GM18508 (cell line): ENCODE measurements around the gene MRPS6.

Experiments used
- ATAC-seq: cut with Tn5 transposase; IDR thresholded peaks from one replicate; pipeline ENCODE4 v1.9.1; 2021; ENCODE audit warnings: moderate number of reproducible peaks; ENCODE audit not compliant: insufficient read depth, unreplicated experiment

The MRPS6 gene

DNA sequence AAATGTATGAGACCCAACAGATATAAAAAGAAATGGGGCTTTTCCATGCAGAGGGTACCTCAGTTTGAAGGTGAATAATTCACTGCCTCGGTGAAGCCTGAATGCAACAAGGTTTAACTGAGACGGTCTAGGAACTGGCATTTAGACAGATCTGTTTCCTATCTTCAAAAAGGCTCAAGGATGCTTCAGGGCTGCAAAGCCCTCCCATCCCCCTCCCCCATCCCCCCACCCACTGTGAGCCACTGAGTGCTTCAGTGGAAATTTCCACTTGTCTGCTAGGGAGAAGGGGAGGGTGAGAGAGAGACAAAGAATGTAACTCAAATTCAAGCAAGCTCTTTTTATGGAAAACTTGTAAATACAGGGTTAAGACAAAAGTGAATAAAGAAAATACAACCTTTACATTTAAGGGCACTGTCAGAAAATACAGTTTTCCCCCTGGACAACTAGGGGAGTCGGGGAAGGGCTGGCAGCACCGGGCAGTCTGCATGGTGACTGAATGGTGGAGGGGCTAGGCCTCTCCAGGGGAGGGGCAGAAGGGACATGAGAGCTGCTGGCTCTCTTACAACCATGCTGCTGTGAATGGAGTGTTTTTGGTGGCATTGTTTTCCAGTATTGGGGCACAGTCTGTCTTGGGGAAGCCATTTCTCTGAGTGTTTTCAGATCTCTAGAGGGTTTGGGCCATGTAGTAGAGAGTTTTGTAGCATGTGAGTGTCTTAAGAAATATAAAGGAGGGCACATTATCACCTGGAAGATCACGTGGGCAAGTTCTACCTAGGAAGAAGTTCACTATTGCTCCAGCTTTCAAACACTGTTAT lies 56.7 kb downstream of the MRPS6 start:
- ATAC-seq, result no peak

DNA sequence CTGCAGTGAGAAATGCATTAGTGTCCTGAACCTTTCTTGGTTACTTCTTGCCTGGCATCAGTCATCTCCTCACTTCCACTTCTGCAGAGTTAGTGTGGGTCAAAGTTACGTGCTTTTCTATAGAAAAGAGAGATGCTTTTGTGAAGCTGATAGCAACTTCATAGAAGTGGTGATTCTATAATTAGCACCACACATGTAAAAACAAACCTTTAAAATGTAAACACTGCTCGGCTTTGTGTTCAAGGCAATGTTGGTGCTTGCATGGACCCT lies 57.3 kb downstream of the MRPS6 start:
- ATAC-seq, result no peak

DNA sequence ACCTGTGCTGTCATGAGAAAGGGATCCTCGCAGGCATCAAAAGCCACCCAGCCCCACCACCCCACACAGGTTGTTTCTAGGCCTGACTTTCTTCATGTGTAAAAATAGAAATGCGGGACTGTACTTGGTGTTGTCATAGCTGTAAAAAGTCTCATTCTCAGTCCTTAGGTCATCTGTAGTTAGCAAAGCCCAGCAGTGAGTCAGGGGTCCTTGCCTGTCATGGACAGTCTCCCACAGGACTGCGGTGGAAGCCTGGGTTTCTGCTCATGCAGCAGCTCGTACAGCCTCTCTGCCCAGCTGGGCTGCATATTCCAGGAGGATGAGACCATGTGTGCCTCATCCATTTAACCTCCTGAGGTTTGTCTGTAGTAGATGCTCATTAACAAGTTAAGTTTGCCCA lies 58.2 kb downstream of the MRPS6 start:
- ATAC-seq, result no peak

DNA sequence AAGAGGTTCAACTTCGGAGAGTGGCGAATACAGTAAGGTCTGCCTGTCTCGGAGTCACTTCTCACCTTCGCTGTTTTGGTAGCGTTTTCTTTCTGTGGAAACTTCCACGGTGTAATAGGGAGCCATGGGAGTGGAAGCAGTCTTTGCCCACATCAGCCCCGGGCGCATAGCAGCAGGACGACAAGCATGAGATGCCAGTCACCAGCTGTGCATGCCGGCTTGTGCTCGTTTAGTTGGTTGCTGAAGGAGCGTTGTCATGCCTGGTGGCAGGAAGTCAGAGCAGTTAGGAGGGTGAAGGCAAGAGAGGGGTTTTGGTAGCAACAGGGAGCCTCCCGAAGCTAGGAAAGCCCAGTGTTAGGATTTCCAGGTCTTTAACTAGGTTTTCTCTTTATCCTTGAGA lies 58.8 kb downstream of the MRPS6 start:
- no peak for ATAC-seq

DNA sequence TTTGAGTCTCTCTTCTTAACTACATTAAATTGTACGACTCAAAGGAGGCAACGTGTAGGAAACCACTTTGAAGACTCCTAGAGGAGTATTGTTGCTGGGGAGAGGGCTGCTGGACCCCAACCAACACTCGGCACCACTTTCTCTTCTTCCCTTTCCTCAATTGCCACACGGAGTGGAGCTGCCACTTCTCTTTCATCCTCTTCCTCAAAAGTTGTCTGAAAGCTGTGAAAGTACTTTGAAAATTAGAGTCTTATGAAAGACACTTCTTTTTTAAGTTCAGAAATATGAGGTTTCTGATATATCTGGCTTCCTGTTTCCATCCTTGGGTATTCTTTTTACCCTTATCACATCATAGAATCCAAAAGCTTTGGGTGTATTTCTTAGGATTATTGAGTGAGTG lies 59.5 kb downstream of the MRPS6 start:
- no peak for ATAC-seq

DNA sequence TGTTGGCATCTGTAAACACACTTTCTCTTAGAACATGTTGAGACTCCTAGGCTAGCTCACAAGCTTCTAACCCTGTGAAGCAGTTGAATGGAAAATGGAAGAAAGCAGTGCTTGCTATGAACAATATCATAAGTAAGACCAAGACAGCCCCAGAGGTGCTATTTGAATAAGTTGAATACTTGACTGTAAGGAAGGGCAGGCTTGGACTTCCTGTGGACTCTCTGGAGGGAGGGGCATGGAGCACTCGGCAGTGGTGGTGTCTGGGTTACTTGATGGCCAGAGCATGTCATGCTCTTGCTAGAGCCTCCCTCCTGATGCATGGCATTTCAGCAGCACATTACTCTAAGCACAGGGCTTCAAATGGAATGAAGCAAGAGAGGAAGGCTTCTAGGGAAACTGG lies 60.0 kb downstream of the MRPS6 start:
- no peak for ATAC-seq

DNA sequence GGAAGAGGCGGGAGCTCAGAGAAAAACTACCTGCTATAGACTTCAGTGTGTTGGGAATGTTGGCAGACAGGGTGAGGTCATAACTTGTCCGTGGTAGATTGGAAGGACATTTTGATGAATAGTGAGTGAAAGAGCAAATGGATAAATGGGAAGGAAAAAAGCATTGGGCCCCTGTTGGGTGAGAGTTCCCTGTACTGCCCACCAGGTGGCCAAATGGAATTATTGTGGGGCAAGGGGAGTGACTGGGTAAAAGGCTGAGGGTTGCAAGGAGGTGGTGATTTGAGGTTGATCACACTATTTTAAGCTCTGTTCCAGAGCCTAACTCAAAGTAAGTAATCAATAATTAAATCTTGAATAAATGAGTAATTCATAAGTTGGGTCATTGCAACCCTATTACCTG lies 60.4 kb downstream of the MRPS6 start:
- no peak for ATAC-seq

DNA sequence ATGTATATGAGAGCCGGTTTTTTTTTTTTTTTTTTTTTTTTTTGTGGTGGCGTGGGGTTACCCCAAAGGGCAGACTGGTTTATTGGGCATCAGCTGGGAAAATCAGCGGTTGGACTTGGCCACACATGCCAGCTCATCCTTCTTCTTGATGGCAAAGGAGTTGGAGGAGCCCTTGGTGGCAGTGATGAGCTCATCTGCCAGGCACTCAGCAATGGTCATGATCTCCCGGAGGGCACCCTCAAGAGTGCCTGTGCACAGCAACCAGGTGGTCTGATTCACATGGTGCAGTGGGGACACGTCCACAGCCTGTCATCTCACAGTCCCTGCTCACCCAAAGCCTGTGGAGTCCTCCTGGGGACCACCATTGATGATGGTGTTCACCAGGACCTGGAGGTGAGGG lies 62.0 kb downstream of the MRPS6 start:
- ATAC-seq, result no peak

DNA sequence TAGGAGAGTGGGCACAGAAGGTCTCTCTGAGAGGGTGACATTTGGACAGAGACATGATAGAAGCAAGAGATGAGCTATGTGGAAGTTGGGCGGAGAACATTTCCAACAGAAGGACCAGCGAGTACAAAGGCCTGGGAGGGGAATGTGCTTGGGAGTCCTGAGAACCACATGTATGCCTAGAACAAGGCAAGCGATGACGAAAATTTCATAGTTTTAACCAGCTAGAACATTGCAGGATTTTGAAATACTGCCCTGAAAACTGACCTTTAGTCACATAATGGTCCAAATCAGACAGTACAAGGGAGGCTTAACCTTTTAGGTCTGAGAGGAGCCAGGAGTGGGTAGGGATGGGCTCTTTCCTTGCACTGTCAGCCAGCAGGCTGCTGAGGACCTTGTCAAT lies 68.0 kb downstream of the MRPS6 start:
- no peak for ATAC-seq

DNA sequence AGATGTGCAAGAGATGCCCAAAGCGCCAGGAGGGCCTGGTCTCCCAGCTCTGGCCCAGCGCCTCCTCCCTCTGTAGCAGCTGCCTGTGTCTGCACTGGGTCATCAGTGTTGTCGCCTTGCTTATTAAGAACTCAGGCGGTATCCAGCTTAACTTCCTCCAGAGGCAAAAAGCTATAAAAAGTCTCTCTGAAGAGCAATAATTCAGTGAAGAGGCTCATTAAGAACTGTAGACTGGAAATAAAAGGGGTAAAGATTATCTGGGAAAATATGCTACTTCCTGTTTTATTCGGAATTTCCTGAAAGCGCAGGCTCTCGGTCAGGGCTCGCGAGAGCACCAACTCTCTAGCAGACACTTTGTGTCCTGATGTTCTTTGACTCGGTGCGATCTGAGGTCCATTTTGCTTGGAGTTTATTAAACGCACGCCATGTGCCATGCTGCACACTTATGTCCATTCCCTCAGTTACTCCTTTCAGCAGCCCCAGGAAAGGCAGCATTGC lies 70.4 kb downstream of the MRPS6 start:
- no peak for ATAC-seq

DNA sequence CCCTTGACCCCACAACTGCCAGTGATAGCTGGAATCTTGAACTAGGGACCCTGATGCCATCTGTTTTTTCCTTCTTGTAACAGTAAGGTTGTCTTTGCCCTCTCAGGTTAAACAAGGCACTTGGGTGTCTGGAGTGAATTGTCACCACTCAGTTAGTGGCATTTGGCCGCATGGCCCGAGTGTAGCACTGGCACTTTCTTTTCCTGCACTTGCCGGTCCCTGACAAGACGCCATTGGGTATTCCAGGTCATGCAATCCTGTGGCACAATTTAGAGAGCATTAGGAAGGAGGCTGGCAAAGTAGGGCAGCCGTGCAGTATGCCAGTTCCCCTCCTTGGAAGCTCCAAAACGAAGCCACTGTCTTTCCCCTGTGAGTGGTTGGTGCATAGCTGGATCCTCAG lies 70.8 kb downstream of the MRPS6 start:
- no peak for ATAC-seq

DNA sequence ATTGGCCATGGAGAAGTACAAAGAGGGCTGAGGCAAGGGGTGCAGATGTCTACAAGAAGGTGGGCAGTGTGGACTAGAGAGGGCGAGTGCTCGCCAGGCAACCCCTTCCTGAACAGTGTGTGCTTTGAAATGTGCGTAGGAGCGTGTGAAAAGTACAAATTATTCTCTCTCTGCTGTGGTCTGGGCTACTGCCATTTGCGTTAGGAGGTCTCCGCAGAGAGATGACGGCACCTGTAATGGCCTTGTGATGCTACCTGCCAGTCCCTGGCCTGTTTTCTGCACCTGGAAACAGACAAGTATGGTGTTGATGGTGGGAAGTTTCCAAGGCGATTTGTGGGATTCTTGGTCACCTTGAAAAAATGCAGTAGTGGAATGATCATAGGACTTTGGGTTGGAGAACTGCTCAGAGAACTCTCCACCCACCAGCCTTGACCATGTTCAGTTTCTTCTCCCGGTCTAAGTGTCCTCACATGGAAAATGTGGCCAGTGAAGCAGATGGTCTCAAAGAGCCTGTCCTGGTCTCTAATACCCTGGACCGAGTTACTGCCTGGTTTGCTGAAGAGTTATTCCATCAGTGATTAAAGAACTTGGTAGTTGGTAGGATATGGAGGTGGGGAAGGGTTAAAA lies 74.5 kb downstream of the MRPS6 start:
- no peak for ATAC-seq

DNA sequence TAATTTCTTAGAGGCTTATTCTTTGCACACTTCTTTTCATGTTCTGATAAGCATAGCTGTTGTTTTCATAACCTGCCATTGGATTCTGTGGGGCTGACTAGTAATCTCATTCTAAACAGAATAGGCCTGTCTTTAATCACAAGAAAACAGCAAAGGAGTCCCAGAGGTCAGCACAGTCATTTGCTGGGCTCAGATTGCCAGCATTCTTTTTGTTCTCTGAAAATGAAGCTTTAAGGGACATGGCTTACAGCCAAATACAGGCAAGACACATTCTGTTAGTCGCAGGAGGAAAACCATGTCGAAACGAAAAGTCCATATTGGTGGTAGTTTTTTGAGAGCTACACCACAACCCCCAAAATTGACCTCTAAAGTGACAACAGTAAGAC lies 75.0 kb downstream of the MRPS6 start:
- no peak for ATAC-seq

DNA sequence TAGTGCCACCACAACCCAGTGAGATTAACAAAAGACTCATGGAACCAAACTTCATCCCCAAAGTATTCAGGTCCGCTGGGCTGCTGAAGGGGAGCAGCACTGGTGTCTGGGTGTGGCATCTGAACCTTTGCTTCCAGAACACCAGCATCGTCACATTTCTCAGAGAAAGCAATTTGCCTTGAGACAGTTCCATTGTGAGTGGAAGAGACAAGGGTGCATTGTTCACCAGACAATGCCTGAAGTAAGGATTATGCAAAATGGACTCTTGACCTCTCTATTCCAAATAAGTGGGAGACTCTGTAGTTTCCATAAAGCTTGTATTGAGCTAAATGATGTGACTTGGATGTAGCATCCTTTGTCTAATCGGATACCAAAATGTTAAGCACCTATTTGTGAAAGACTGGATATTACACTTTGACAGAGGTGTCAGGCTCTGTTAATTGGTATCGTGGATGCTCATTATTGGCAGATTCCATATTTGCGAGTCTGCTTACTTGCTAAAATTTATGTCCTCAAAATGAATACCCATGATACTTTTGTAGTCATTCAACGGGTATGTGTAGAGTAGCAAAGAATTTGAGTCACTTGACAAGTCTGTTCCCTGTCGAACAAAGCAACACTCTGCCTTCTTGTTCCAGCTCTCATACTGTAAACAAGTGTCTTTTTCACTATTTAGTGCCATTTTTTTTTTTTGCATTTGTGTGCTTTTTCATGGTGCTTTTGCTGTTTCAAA lies 75.6 kb downstream of the MRPS6 start:
- ATAC-seq, result no peak

DNA sequence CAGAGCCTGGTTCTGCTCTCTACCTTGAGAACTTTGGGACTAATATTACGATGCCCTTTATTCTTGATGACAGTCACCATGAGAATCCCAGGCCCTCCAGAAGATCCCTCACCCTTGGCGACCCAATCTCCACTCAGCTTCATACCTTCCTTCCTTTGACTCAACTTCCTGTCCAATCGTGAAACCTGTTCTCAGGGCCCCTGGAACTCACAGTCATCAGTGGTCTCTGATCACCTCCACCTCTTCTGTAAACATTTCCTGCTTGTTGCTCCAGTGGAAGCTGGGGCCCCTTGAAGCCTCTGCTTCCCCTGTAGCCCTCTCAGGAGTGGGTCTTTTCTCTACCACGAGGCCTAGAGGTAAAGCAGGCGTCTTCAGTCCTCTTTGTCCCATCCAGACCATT lies 79.1 kb downstream of the MRPS6 start:
- no peak for ATAC-seq

DNA sequence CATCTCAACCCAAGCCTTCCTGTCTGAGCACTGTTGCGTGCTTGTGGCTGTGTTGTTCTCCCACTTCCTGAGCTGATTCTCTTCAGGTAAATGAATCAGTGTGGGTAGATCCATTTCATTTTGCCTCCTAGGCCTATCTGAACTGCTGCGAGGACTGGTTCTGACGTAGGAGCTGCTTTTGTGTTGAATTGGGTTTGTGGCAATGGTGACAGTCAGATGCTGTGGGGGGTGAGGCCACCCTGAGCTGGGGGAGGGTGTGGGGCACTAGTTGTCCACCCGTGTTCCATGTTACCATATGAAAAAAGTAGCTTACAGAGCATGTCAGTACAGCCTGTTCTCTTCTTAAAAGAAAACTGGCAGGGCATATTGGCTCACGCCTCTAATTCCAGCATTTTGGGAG lies 81.5 kb downstream of the MRPS6 start:
- ATAC-seq, result no peak

DNA sequence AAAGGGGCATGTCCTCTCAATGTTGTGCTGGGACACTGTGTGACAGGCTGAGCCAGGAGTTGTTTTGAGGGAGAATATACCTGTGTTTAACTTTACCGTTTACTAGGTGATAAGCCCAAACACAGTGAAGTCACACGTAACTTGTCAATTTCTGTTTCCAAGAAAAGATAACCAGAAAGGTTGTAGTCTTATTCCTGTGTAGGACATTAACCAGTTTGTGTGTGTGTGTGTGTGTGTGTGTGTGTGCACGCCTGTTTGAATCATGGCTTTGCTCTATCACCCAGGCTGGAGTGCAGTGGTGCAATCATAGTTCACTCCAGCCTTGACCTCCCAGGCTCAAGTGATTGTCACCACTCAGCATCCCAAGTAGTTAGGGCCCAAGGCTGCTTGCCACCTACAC lies 83.6 kb downstream of the MRPS6 start:
- ATAC-seq, result no peak

DNA sequence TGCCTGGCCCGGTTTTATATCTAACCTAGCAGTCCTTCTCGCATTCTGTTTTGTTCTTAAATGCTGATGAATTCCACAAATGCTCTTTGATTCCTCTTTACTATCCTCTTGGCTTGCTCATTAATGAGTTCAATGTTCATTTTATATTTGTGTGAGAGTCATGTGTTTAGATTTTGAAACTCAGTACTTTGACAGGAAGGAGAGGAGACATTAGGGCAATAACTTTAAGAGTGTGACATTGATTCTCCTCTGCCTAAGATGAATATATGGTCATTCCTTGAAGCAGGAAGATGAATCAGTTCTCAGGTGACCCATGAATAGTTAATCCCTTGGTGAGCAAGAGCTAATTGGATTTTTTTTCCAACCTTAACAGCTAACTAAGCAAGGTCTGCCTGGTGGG lies 84.1 kb downstream of the MRPS6 start:
- no peak for ATAC-seq

DNA sequence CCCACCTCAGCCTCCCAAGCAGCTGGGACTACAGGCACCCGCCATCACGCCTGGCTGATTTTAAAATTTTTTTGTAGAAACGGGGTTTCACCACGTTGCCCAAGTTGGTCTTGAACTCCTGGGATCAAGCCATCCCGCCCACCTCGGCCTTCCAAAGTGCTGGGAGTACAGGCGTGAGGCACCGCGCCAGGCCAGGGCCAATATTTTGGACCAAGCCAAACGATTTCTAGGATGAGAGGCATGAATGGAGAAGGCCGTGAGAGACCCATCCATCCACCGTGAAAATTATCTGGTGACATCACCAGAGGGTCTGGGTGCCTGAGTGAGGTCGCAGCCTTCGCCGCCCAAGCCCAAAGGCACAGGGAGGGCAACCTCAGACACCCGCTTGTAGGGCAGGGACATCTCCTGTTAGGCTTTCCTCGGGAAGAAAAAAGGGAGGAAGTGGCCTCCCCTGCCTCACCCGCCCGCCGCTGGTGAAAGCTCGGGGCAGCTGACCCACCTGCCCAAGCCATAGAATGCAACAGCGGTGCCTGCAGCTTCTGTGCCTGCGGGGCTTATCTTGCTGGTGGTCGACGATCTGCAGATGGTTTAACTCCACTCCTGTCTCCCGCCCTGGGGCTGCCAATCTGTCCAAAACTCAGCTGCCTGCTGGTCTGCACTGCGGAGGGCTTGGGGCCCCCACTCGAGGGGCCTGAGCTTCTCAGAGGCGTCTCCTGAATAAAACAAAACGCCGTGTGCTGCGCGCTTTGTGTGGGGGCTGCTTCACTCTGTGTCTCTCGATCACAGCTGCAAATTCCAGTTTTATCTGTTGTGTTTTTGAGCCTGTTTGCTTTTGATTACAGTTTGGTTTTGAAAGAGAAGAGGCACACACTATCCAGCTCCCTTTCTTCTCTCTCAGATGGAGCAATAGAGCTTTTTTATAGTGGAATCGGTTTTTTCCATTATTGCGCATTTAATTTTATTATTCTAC lies 85.8 kb downstream of the MRPS6 start:
- ATAC-seq, result no peak

DNA sequence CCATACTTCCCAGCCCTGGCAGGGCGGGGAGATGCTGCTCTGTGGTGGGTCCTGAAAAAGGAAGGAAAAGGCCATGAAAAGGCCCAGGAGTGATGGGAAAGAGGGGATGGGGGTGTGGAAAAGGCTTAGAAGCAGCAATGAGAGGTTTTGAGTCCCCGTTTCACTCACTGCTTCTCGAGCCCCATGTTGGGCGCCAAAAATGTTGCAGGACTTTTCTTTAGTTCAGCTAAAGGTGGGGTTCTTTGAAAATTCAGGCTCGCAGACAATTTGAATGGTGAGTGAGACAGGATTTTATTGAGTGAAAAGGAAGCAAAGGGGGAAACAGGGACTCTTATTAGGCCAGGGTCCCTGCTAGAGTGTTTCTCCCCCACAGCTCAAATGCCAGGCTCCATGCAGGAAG lies 93.1 kb downstream of the MRPS6 start:
- no peak for ATAC-seq

DNA sequence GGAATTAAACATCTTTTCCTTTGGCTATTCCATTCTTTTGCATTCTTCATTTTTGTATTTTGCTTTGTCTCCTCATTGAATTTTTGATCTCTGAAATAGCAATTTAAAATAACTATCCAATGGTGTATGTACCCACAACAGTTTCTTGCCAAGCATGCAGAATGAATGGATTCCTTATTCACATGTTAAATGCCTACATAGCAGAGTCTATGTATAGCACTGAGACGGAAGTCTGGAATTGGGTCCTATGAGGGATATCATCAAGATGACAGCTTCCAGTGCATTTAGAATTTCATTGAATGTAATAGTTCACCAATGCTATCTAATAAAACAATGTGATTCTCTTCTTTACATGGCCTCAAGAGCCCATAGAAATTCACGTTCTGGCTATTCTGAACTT lies 97.5 kb downstream of the MRPS6 start:
- no peak for ATAC-seq
